HCT116 (cell line): ENCODE results near the gene RASSF3. TPM values are rescaled to one million over a fixed set of nuclear protein-coding genes. Genes with fewer than 3 reads are reported as not detected.

Source experiments
- ATAC-seq: fragments of 200-7000 bp; cut with Tn5 transposase; 2 replicates; pipeline ENCODE4 v1.9.1; 2020; ENCODE audit warnings: mild to moderate bottlenecking, moderate library complexity
- BruUV-seq: library from RNA; stranded (reverse); fragments of 400-500 nt; replicated peaks from 2 replicates; lab custom pipeline; 2021; lab: Mats Ljungman, UMichigan
- CTCF ChIA-PET: fragments of 300-600 bp; sonication (Branson Sonifier 250); formaldehyde crosslinking; loops from one replicate; lab custom pipeline; 2021; ENCODE audit warnings: antibody characterized with exemption; lab: Charles Lee
- POLR2A ChIA-PET: fragments of 300-600, 350-600 bp; sonication (Branson Sonifier 250); formaldehyde crosslinking; loops from one replicate; lab custom pipeline; 2021; ENCODE audit warnings: antibody characterized with exemption; lab: Charles Lee
- RAD21 ChIA-PET, 2 experiments: fragments of 300-600 bp; sonication (Branson Sonifier 250); formaldehyde crosslinking; loops; one replicate each; lab custom pipeline; 2023; ENCODE audit warnings: low total read pairs in 2 of 2; ENCODE audit not compliant: uncharacterized antibody in 2 of 2, unreplicated experiment in 2 of 2, low non-redundant PET in 1 of 2; lab: Charles Lee
- DNase-seq: peaks from one replicate; pipeline ENCODE4 v3.0.0-alpha.2; 2010; ENCODE audit warnings: low read depth, low spot score
- H2AFZ ChIP-seq: fragments of 200-600 bp; shearing (Covaris generic), sonication (generic); 2 replicates; pipeline ENCODE4 v1.6.1; 2017; ENCODE audit warnings: low read depth, mixed run types, mixed read lengths, antibody characterized with exemption, low read length; ENCODE audit not compliant: poor library complexity, severe bottlenecking
- H3K27ac ChIP-seq: 2 replicates; pipeline ENCODE4 v1.5.1; 2012; ENCODE audit warnings: low read depth, low read length
- H3K27me3 ChIP-seq: fragments of 200-600 bp; sonication (generic); 2 replicates; pipeline ENCODE4 v1.6.1; 2016; ENCODE audit warnings: mixed run types, low read length, mixed read lengths; ENCODE audit not compliant: insufficient read depth
- H3K36me3 ChIP-seq, 2 experiments: fragments of 200-500 bp in 1 of 2; fragments of 200-600 bp in 1 of 2; sonication (Bioruptor generic) in 1 of 2; sonication (generic) in 1 of 2; 2 replicates each; pipeline versions ENCODE4 v1.5.1 to v1.6.1; 2014 to 2016; ENCODE audit warnings: low read length in 2 of 2, inconsistent platforms in 1 of 2, mixed read lengths in 1 of 2, mixed run types in 1 of 2; ENCODE audit not compliant: insufficient read depth in 2 of 2, control insufficient read depth in 1 of 2
- H3K4me1 ChIP-seq, 2 experiments: fragments of 200-600 bp in 1 of 2; sonication (generic) in 1 of 2; 2 replicates each; pipeline versions ENCODE4 v1.5.1 to v1.6.1; 2012 to 2017; ENCODE audit warnings: low read length in 2 of 2, inconsistent platforms in 1 of 2, mild to moderate bottlenecking in 1 of 2, mixed read lengths in 1 of 2, mixed run types in 1 of 2, moderate library complexity in 1 of 2; ENCODE audit not compliant: insufficient read depth in 2 of 2, control insufficient read depth in 1 of 2
- H3K4me2 ChIP-seq: fragments of 200-600 bp; sonication (generic); 2 replicates; pipeline ENCODE4 v1.6.1; 2017; ENCODE audit warnings: mixed run types, low read length, mixed read lengths
- H3K4me3 ChIP-seq, 2 experiments: fragments of 200-600 bp in 1 of 2; sonication (generic) in 1 of 2; replicated peaks in 1 of 2; 2 replicates each; pipeline ENCODE4 v1.5.1; 2011 to 2016; ENCODE audit warnings: low read length in 2 of 2, control low read depth in 1 of 2, low read depth in 1 of 2, mild to moderate bottlenecking in 1 of 2, mixed read lengths in 1 of 2, mixed run types in 1 of 2
- H3K79me2 ChIP-seq: fragments of 200-600 bp; sonication (generic); 2 replicates; pipeline ENCODE4 v1.6.1; 2017; ENCODE audit warnings: mild to moderate bottlenecking, mixed run types, low read length, moderate library complexity, mixed read lengths; ENCODE audit not compliant: insufficient read depth
- H3K9ac ChIP-seq: fragments of 200-600 bp; sonication (generic); 2 replicates; pipeline ENCODE4 v1.6.1; 2016; ENCODE audit warnings: low read length, mixed read lengths
- H3K9me2 ChIP-seq: fragments of 200-600 bp; sonication (generic), shearing (Covaris generic); 2 replicates; pipeline ENCODE4 v1.6.1; 2017; ENCODE audit warnings: mixed run types, mild to moderate bottlenecking, moderate library complexity; ENCODE audit not compliant: insufficient read depth
- H3K9me3 ChIP-seq, 2 experiments: fragments of 200-500 bp in 1 of 2; fragments of 200-600 bp in 1 of 2; sonication (Bioruptor generic) in 1 of 2; sonication (generic) in 1 of 2; 2 replicates each; pipeline ENCODE4 v1.6.1; 2014 to 2017; ENCODE audit warnings: low read length in 2 of 2, mixed read lengths in 2 of 2, inconsistent platforms in 1 of 2, low read depth in 1 of 2, mild to moderate bottlenecking in 1 of 2, mixed run types in 1 of 2, moderate library complexity in 1 of 2; ENCODE audit not compliant: control insufficient read depth in 1 of 2, insufficient read depth in 1 of 2
- H4K20me1 ChIP-seq: fragments of 200-600 bp; sonication (generic), shearing (Covaris generic); 2 replicates; pipeline ENCODE4 v1.6.1; 2017; ENCODE audit warnings: mixed run types, mild to moderate bottlenecking, moderate library complexity; ENCODE audit not compliant: insufficient read depth
- CEBPB ChIP-seq: IDR thresholded peaks from 2 replicates; pipeline ENCODE4 v1.6.1; 2012; ENCODE audit warnings: low read depth
- ELF1 ChIP-seq: IDR thresholded peaks from 2 replicates; pipeline ENCODE4 v1.6.1; 2012; ENCODE audit warnings: low read depth, borderline replicate concordance
- EZH2 ChIP-seq: fragments of 200-600 bp; sonication (generic); IDR thresholded peaks from 2 replicates; pipeline ENCODE4 v1.6.1; 2017; ENCODE audit warnings: antibody characterized with exemption, mixed run types
- POLR2AphosphoS5 ChIP-seq: IDR thresholded peaks from 2 replicates; pipeline ENCODE4 v1.6.1; 2011; ENCODE audit warnings: mild to moderate bottlenecking, low read depth, low read length, moderate library complexity
- RAD21 ChIP-seq: IDR thresholded peaks from 2 replicates; pipeline ENCODE4 v1.6.1; 2012; ENCODE audit warnings: low read depth, mild to moderate bottlenecking
- REST ChIP-seq: IDR thresholded peaks from 2 replicates; pipeline ENCODE4 v1.6.1; 2012; ENCODE audit warnings: low read depth
- SIN3A ChIP-seq: IDR thresholded peaks from 2 replicates; pipeline ENCODE4 v1.6.1; 2012; ENCODE audit warnings: low read depth
- SP1 ChIP-seq: IDR thresholded peaks from 2 replicates; pipeline ENCODE4 v1.6.1; 2012; ENCODE audit warnings: low read depth
- SRF ChIP-seq: IDR thresholded peaks from 2 replicates; pipeline ENCODE4 v1.6.1; 2012; ENCODE audit warnings: low read depth
- TCF7L2 ChIP-seq: IDR thresholded peaks from 2 replicates; pipeline ENCODE4 v1.7.0; 2011; ENCODE audit warnings: borderline replicate concordance, inconsistent platforms; ENCODE audit not compliant: insufficient read depth, insufficient read length; ENCODE audit errors: extremely low read depth
- YY1 ChIP-seq: IDR thresholded peaks from 2 replicates; pipeline ENCODE4 v1.6.1; 2011; ENCODE audit warnings: low read length, low read depth, moderate library complexity, mild to moderate bottlenecking; ENCODE audit not compliant: insufficient replicate concordance; ENCODE audit errors: extremely low read depth
- ZNF274 ChIP-seq: fragments of 200-500 bp; sonication (Bioruptor generic); IDR thresholded peaks from 2 replicates; pipeline ENCODE4 v1.6.1; 2014; ENCODE audit warnings: mild to moderate bottlenecking, low read depth, low read length, inconsistent platforms
- intact Hi-C: fragments of 100-400 bp; cut with micrococcal nuclease; formaldehyde crosslinking; loops from 2 replicates; pipeline ENCODE4 v1.10.0; 2022
- total RNA-seq: library from RNA; stranded (reverse); gene quantifications from one replicate; pipeline ENCODE4 v1.2.1, GENCODE V29; 2021; ENCODE audit not compliant: unreplicated experiment

RASSF3 gene
- total RNA-seq, 1 experiment from 2014 or later: 67.1 TPM

- Histone ChIP-seq H2AFZ (no peak overlapping the region), H3K27ac (peak overlapping the region; percentile 36; the same call in 1 of the 2 replicates), H3K9me2 (no peaks in the 10 kb centered on the region), H3K9ac (no peak overlapping the region), H3K4me2 (no peak overlapping the region), H3K36me3 (no peaks in the 10 kb centered on the region), H3K27me3 (no peaks in the 10 kb centered on the region), H3K4me1 (peaks cover 23 to 46% of the 10 kb centered on the region in 2 experiments), H3K4me3 (no peak overlapping the region), H3K79me2 (peaks cover 88% of the 10 kb centered on the region), H4K20me1 (0 out of 2 replicates have a peak, but pooled peaks cover 3% of the 10 kb centered on the region), H3K9me3 (no peaks in the 10 kb centered on the region)
- ATAC-seq (peak; percentile 52; the same call in 1 of the 2 replicates), DNase-seq (no peak)
- intact Hi-C loops: no loop called here
- ChIA-PET RAD21 (no interaction called here), CTCF (no interaction called here), POLR2A (no interaction called here)
- TF ChIP-seq SIN3A: no peak
- no peak for TF ChIP-seq ZNF274
- TF ChIP-seq EZH2: no peak
- TF ChIP-seq CEBPB: no peak
- no peak for TF ChIP-seq SP1
- TF ChIP-seq ELF1: no peak
- TF ChIP-seq REST: no peak
- no peak for TF ChIP-seq RAD21
- TF ChIP-seq SRF: no peak
- TF ChIP-seq TCF7L2: no peak
- no peak for TF ChIP-seq POLR2AphosphoS5
- no peak for TF ChIP-seq YY1
- no TSS peak for BruUV-seq
Measured at GRCh38 chr12:64639466-64639865, 29.2 kb downstream of the RASSF3 start.
